GM12865 (cell line): ENCODE data around the gene PSMF1.
"Not testable (repeated sequence)": the region's sequence is repeated elsewhere in the genome, so short reads cannot be mapped to it uniquely, and the experiment has no call there.

Experiments used
- DNase-seq: peaks from one replicate; pipeline ENCODE4 v3.0.0; 2010; ENCODE audit warnings: low read depth
- H3K4me3 ChIP-seq: 2 replicates; pipeline ENCODE4 v1.5.1; 2011; ENCODE audit warnings: mild to moderate bottlenecking, low read depth, low read length, control low read depth
- TF ChIP-seq, protein P1 (sequence below): IDR thresholded peaks from 2 replicates; pipeline ENCODE4 v1.5.1; 2011; ENCODE audit warnings: low read length, control low read depth, low read depth, inconsistent platforms; ENCODE audit not compliant: insufficient read depth; ENCODE audit errors: missing control alignments

Gene PSMF1

GRCh38 chr20:1144401-1145172 is 26.2 kb downstream of the PSMF1 start:
- no peak overlapping the region for H3K4me3 ChIP-seq
- no peak for DNase-seq
- TF ChIP-seq, protein P1, sequence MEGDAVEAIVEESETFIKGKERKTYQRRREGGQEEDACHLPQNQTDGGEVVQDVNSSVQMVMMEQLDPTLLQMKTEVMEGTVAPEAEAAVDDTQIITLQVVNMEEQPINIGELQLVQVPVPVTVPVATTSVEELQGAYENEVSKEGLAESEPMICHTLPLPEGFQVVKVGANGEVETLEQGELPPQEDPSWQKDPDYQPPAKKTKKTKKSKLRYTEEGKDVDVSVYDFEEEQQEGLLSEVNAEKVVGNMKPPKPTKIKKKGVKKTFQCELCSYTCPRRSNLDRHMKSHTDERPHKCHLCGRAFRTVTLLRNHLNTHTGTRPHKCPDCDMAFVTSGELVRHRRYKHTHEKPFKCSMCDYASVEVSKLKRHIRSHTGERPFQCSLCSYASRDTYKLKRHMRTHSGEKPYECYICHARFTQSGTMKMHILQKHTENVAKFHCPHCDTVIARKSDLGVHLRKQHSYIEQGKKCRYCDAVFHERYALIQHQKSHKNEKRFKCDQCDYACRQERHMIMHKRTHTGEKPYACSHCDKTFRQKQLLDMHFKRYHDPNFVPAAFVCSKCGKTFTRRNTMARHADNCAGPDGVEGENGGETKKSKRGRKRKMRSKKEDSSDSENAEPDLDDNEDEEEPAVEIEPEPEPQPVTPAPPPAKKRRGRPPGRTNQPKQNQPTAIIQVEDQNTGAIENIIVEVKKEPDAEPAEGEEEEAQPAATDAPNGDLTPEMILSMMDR = no peak

GRCh38 chr20:1146957-1147356 is 28.6 kb downstream of the PSMF1 start:
- DNase-seq = no peak
- TF ChIP-seq, protein P1 = no peak

GRCh38 chr20:1149812-1150211 is 31.4 kb downstream of the PSMF1 start:
- not testable (repeated sequence) for DNase-seq, H3K4me3 ChIP-seq

More at GRCh38 chr20:1146957-1147356, 28.6 kb downstream of the PSMF1 start:
- H3K4me3 ChIP-seq = no peak overlapping the region

GRCh38 chr20:1150218-1150617 is 31.8 kb downstream of the PSMF1 start:
- no peak overlapping the region for H3K4me3 ChIP-seq
- DNase-seq = no peak
- TF ChIP-seq, protein P1 = no peak

GRCh38 chr20:1150968-1151367 is 32.6 kb downstream of the PSMF1 start:
- no peak for DNase-seq
- TF ChIP-seq, protein P1 = no peak
- no peak overlapping the region for H3K4me3 ChIP-seq

- no peak overlapping the region for H3K4me3 ChIP-seq
- TF ChIP-seq, protein P1 = no peak
- no peak for DNase-seq
These were observed 35.8 kb downstream of the PSMF1 start for GRCh38 chr20:1154226-1154625.

GRCh38 chr20:1154691-1155090 is 36.3 kb downstream of the PSMF1 start:
- TF ChIP-seq, protein P1 = no peak
- no peak overlapping the region for H3K4me3 ChIP-seq
- DNase-seq = no peak
